Measurements from ENCODE around the gene PAPPA. TPM values are rescaled to one million over a fixed set of nuclear protein-coding genes. Genes with fewer than 3 reads are reported as not detected.

Gene PAPPA
- polyA plus RNA-seq, 1 of the 3 experiments (the other 2 are of a cell fraction), result 44.5 TPM

GRCh38 chr9:116362493-116362892 lies 208.9 kb downstream of the PAPPA start:
- Histone ChIP-seq H3K9me2 (no peaks in the 10 kb centered on the region), H3F3A (replicated peaks; ENCODE audit: insufficient read depth) (peaks cover 32% of the 10 kb centered on the region), H3K27ac (ENCODE audit: low read depth in 2 of 2, low read length in 1 of 2) (no peak overlapping the region), H3K27me3 (ENCODE audit: insufficient read depth) (no peaks in the 10 kb centered on the region), H3K4me1 (ENCODE audit: control insufficient read depth in 1 of 2, insufficient read depth in 2 of 2, low read depth in 1 of 2, low read length in 1 of 2) (peaks cover 10 to 15% of the 10 kb centered on the region in 2 experiments), H3K4me3 (ENCODE audit: low read depth in 2 of 2, low read length in 1 of 2) (no peak overlapping the region), H4K20me1 (ENCODE audit: insufficient read depth) (peaks cover 32% of the 10 kb centered on the region), H3K9ac (no peak overlapping the region), H2AFZ (ENCODE audit: low read depth) (no peak overlapping the region), H3K4me2 (no peak overlapping the region), H3K9me3 (no peaks in the 10 kb centered on the region), H3K79me2 (ENCODE audit: insufficient read depth) (no peaks in the 10 kb centered on the region), H3K36me3 (replicated peaks in 1 of 2; ENCODE audit: control insufficient read depth in 1 of 2, insufficient read depth in 2 of 2, low read length in 1 of 2) (peaks cover 54 to 67% of the 10 kb centered on the region in 2 experiments)
- no peak for TF ChIP-seq RFX5 (IDR thresholded peaks at IDR 0.05; ENCODE audit: low read length)
- TF ChIP-seq, protein P1, sequence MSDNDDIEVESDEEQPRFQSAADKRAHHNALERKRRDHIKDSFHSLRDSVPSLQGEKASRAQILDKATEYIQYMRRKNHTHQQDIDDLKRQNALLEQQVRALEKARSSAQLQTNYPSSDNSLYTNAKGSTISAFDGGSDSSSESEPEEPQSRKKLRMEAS (IDR thresholded peaks at IDR 0.05; ENCODE audit: low read depth), result no peak
- no peak for TF ChIP-seq IRF3 (IDR thresholded peaks at IDR 0.05; ENCODE audit: low read depth, low read length)
- no peak for TF ChIP-seq EZH2phosphoT487 (IDR thresholded peaks at IDR 0.05; ENCODE audit: borderline replicate concordance, low read depth)
- TF ChIP-seq JUND (IDR thresholded peaks at IDR 0.05), result no peak
- ChIA-PET POLR2A (no interaction called here), CTCF (interaction anchor here (0.6 kb wide), 1 partner anchor 98 kb away, joined by 3 read pairs; no protein-coding TSS in a partner anchor)
- DNase-seq, result no peak
- 98% methylated on average over 6 of the region's 6 CpGs for WGBS (ENCODE audit: low lambda C conversion rate)

GRCh38 chr9:116365056-116365471 lies 211.5 kb downstream of the PAPPA start:
- Histone ChIP-seq H3K27ac (ENCODE audit: low read depth in 2 of 2, low read length in 1 of 2) (peak overlapping the region; percentile 26 to 46; a peak in 2 of 4 replicates), H2AFZ (ENCODE audit: low read depth) (no peak overlapping the region)
- TF ChIP-seq, protein P1 (IDR thresholded peaks at IDR 0.05; ENCODE audit: low read depth), result no peak
- TF ChIP-seq GABPA (IDR thresholded peaks at IDR 0.05; ENCODE audit: low read depth), result no peak
- no peak for TF ChIP-seq CHD2 (IDR thresholded peaks at IDR 0.05; ENCODE audit: low read length, partially characterized antibody)
- peak; percentile 48 for TF ChIP-seq JUND (IDR thresholded peaks at IDR 0.05)
- TF ChIP-seq, protein P2, sequence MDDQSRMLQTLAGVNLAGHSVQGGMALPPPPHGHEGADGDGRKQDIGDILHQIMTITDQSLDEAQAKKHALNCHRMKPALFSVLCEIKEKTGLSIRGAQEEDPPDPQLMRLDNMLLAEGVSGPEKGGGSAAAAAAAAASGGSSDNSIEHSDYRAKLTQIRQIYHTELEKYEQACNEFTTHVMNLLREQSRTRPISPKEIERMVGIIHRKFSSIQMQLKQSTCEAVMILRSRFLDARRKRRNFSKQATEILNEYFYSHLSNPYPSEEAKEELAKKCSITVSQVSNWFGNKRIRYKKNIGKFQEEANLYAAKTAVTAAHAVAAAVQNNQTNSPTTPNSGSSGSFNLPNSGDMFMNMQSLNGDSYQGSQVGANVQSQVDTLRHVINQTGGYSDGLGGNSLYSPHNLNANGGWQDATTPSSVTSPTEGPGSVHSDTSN (IDR thresholded peaks at IDR 0.05), result no peak
- TF ChIP-seq EP300 (IDR thresholded peaks at IDR 0.05; ENCODE audit: borderline replicate concordance in 1 of 2, low read depth in 1 of 2, low read length in 1 of 2), result no peak
- TF ChIP-seq RAD21 (IDR thresholded peaks at IDR 0.05; ENCODE audit: low read length), result 0 out of 2 replicates have a peak, but pooled peaks have one; percentile 3
- TF ChIP-seq, protein P3, sequence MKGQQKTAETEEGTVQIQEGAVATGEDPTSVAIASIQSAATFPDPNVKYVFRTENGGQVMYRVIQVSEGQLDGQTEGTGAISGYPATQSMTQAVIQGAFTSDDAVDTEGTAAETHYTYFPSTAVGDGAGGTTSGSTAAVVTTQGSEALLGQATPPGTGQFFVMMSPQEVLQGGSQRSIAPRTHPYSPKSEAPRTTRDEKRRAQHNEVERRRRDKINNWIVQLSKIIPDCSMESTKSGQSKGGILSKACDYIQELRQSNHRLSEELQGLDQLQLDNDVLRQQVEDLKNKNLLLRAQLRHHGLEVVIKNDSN (IDR thresholded peaks at IDR 0.05; ENCODE audit: borderline replicate concordance, low read depth), result no peak
- no peak for TF ChIP-seq RXRA (IDR thresholded peaks at IDR 0.05; ENCODE audit: borderline replicate concordance, low read depth)
- TF ChIP-seq TEAD4 (IDR thresholded peaks at IDR 0.05; ENCODE audit: borderline replicate concordance, insufficient read depth), result no peak
- no peak for TF ChIP-seq GATA2 (CRISPR knock-in tag; IDR thresholded peaks at IDR 0.05)
- TF ChIP-seq FOSL2 (IDR thresholded peaks at IDR 0.05; ENCODE audit: borderline replicate concordance, low read depth), result no peak
- TF ChIP-seq FOXM1 (IDR thresholded peaks at IDR 0.05; ENCODE audit: low read depth), result no peak
- TF ChIP-seq, protein P4, sequence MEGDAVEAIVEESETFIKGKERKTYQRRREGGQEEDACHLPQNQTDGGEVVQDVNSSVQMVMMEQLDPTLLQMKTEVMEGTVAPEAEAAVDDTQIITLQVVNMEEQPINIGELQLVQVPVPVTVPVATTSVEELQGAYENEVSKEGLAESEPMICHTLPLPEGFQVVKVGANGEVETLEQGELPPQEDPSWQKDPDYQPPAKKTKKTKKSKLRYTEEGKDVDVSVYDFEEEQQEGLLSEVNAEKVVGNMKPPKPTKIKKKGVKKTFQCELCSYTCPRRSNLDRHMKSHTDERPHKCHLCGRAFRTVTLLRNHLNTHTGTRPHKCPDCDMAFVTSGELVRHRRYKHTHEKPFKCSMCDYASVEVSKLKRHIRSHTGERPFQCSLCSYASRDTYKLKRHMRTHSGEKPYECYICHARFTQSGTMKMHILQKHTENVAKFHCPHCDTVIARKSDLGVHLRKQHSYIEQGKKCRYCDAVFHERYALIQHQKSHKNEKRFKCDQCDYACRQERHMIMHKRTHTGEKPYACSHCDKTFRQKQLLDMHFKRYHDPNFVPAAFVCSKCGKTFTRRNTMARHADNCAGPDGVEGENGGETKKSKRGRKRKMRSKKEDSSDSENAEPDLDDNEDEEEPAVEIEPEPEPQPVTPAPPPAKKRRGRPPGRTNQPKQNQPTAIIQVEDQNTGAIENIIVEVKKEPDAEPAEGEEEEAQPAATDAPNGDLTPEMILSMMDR (IDR thresholded peaks at IDR 0.05), result peak; percentile 34
- TF ChIP-seq POLR2AphosphoS5 (IDR thresholded peaks at IDR 0.05; ENCODE audit: low read depth, low read length), result no peak
- TF ChIP-seq, protein P5, sequence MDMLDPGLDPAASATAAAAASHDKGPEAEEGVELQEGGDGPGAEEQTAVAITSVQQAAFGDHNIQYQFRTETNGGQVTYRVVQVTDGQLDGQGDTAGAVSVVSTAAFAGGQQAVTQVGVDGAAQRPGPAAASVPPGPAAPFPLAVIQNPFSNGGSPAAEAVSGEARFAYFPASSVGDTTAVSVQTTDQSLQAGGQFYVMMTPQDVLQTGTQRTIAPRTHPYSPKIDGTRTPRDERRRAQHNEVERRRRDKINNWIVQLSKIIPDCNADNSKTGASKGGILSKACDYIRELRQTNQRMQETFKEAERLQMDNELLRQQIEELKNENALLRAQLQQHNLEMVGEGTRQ (IDR thresholded peaks at IDR 0.05; ENCODE audit: borderline replicate concordance, low read depth, low read length), result no peak
- TF ChIP-seq TCF12 (IDR thresholded peaks at IDR 0.05), result 0 out of 2 replicates have a peak, but pooled peaks have one; percentile 34
- no peak for TF ChIP-seq YY1 (IDR thresholded peaks at IDR 0.05; ENCODE audit: low read depth)

More at GRCh38 chr9:116365056-116365471, 211.5 kb downstream of the PAPPA start:
- Histone ChIP-seq H3K9ac (no peak overlapping the region), H3K36me3 (replicated peaks in 1 of 2; ENCODE audit: control insufficient read depth in 1 of 2, insufficient read depth in 2 of 2, low read length in 1 of 2) (peaks cover 51 to 67% of the 10 kb centered on the region in 2 experiments), H3F3A (replicated peaks; ENCODE audit: insufficient read depth) (peaks cover 29% of the 10 kb centered on the region), H3K27me3 (ENCODE audit: insufficient read depth) (no peaks in the 10 kb centered on the region), H3K9me3 (no peaks in the 10 kb centered on the region), H4K20me1 (ENCODE audit: insufficient read depth) (peaks cover 25% of the 10 kb centered on the region; the same call in 1 of the 2 replicates), H3K4me2 (peak overlapping the region; percentile 42; the same call in 1 of the 2 replicates), H3K79me2 (ENCODE audit: insufficient read depth) (no peaks in the 10 kb centered on the region), H3K9me2 (no peaks in the 10 kb centered on the region), H3K4me3 (ENCODE audit: low read depth in 2 of 2, low read length in 1 of 2) (no peak overlapping the region), H3K4me1 (ENCODE audit: control insufficient read depth in 1 of 2, insufficient read depth in 2 of 2, low read depth in 1 of 2, low read length in 1 of 2) (peaks cover 10 to 24% of the 10 kb centered on the region in 2 experiments)
- 57% methylated on average over 4 of the region's 9 CpGs for WGBS (ENCODE audit: low lambda C conversion rate)
- CTCF ChIA-PET, result interaction anchor here (1.0 to 1.9 kb wide), 3 partner anchors 9 to 771 kb away, joined by 3 to 5 read pairs (median 4); no protein-coding TSS in a partner anchor
- DNase-seq, result peak; percentile 72
- POLR2A ChIA-PET, result no interaction called here
